IPS DF 6.9 (cell line): Measurements from ENCODE around the gene VSIR.

Experiments
- DNase-seq: peaks from one replicate; pipeline ENCODE4 v3.0.0-alpha.2; 2013; ENCODE audit warnings: low read depth, low spot score
- H3K27ac ChIP-seq: one replicate; pipeline ENCODE4 v1.5.1; 2013; ENCODE audit warnings: low read length, control low read depth
- H3K27me3 ChIP-seq: 2 replicates; pipeline ENCODE4 v1.6.1; 2013; ENCODE audit warnings: mild to moderate bottlenecking, low read length; ENCODE audit not compliant: control insufficient read depth, insufficient read depth
- H3K36me3 ChIP-seq: 2 replicates; pipeline ENCODE4 v1.6.1; 2013; ENCODE audit warnings: low read length; ENCODE audit not compliant: control insufficient read depth, insufficient read depth
- H3K4me1 ChIP-seq: 2 replicates; pipeline ENCODE4 v1.6.1; 2013; ENCODE audit warnings: low read length; ENCODE audit not compliant: control insufficient read depth, insufficient read depth
- H3K4me3 ChIP-seq: 2 replicates; pipeline ENCODE4 v1.5.1; 2013; ENCODE audit warnings: mild to moderate bottlenecking, low read length
- H3K9me3 ChIP-seq: 2 replicates; pipeline ENCODE4 v1.6.1; 2013; ENCODE audit warnings: low read length, inconsistent platforms; ENCODE audit not compliant: control insufficient read depth, insufficient read depth
- WGBS: extraction: QIAGEN DNeasy Blood & Tissue Kit; methylation state at CpG from one replicate; pipeline ENCODE4 v1.1.7; 2013; ENCODE audit warnings: mixed read lengths, missing lambda C conversion rate; ENCODE audit not compliant: insufficient read length, insufficient coverage; 5-methylcytosine and 5-hydroxymethylcytosine counted together

Gene VSIR

DNA sequence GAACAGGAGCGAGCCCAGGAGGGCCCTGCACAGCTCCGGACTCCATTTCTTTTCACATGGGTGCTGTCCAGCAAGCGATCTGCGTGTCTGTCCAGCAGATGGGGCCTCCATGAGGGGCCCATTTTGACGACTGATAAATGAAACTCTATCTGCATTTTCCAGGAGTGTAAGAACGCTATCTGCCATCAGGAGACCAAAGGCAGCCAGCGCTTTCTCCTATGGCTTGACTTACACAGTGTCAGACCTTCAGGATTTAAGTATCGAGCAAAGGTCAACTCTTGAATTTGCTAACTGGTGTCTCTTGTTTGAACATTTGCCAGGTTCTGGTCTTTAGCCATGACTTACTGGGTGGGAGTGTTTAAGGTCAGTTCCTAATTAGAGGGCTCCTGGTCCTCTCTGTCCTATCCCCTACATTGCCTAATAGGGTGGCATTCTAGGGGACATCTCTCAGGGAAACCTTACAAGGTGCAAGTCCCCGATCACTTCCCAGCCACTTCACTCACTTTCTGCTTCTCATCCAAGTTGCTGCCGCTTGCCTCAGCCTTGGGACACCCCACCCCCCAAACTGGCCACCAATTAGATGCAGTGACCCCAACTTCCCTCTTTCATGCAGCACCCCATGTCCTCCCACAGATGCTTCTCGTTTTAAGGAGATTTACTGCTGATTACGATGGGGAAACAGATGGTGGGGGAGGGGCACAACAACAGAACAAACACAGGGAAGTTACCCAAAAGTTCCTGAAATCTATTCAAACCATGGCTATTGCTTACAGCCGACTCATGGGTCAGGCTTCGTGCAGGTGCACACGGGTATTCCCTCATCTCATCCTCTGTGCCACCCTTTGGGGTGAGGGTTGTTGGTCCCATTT is 20.0 kb downstream of the VSIR start:
- no peak for DNase-seq
- no CpG with 5 or more reads among the region's 15 CpGs for WGBS
- no peaks in the 10 kb centered on the region for H3K27me3 ChIP-seq
- no peaks in the 10 kb centered on the region for H3K36me3 ChIP-seq
- no peak overlapping the region for H3K27ac ChIP-seq
- H3K4me1 ChIP-seq, result peaks cover 3% of the 10 kb centered on the region
- H3K4me3 ChIP-seq, result no peak overlapping the region
- H3K9me3 ChIP-seq, result no peaks in the 10 kb centered on the region

DNA sequence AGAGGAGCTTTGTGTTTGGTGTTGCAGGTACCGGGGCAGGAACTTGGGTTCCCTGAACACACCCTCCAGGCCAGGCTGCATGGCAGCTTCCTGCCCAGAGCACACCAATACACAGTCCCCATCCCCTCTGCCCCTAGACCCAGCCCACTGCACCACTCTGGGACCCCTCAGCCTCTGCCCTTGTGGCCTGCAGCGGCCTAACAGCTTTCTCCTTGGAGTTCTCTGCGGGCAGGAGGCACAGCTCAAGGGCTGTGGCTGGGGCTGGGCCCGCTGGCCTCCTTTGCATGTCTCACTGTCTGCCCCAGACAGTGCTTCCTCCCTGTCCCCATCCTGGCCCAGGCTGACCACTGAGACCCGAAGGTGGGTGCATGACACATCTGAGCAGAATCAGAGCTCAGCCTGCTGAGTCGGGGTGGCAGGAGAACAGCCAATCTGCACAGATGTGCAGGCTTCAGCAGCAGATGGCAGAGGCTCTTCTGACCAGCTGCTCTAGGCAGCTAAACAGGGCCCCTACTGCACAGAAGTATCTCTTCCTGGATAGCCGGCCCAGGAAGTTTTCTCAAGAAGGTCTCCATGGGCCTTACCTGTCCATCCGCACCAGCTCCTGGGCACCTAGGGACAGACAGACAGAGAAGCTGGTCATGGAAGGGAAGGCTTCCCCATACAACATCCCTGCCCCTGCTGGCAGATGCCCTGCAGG is 20.8 kb downstream of the VSIR start:
- Histone ChIP-seq H3K27ac (no peak overlapping the region), H3K36me3 (no peaks in the 10 kb centered on the region), H3K4me3 (no peak overlapping the region), H3K9me3 (no peaks in the 10 kb centered on the region), H3K27me3 (no peaks in the 10 kb centered on the region), H3K4me1 (peaks cover 4% of the 10 kb centered on the region)
- no CpG with 5 or more reads among the region's 8 CpGs for WGBS
- no peak for DNase-seq

DNA sequence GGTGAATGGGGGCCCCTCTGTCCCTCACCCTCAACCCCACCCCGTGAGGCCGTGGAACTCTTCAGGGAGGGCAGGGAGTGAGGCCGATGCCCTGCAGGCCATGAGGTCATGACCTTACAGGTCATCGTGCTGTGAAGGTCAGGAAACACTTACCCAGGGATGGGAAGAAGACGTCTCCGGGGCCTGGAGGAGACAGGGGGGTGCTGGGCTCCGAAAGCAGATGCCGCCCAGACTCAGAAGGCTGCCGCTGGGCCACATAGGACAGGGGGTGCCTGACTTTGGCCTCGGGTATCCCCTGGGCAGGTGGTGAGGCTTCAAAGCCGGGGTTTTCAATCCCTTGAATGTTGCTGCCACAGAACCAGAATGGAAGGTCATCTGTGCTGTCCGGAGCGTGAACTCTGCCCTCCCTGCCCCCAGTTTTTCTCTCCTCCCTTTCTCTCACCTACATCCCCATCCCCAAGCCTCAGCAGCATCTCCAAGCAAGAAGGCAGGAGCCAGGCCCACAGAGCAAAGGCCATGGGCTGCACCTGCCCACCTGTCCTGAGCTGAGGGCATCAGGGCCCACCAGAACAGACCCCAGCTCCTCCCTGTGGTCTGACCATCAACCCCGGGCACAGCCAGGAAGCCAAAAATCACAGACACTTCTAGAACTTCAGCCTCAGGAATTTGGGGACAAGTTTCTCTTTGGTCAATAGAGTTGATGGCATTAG is 21.6 kb downstream of the VSIR start:
- DNase-seq, result no peak
- Histone ChIP-seq H3K36me3 (no peaks in the 10 kb centered on the region), H3K27ac (no peak overlapping the region), H3K27me3 (no peaks in the 10 kb centered on the region), H3K4me3 (no peak overlapping the region), H3K9me3 (no peaks in the 10 kb centered on the region), H3K4me1 (peaks cover 4% of the 10 kb centered on the region)
- no CpG with 5 or more reads among the region's 14 CpGs for WGBS

DNA sequence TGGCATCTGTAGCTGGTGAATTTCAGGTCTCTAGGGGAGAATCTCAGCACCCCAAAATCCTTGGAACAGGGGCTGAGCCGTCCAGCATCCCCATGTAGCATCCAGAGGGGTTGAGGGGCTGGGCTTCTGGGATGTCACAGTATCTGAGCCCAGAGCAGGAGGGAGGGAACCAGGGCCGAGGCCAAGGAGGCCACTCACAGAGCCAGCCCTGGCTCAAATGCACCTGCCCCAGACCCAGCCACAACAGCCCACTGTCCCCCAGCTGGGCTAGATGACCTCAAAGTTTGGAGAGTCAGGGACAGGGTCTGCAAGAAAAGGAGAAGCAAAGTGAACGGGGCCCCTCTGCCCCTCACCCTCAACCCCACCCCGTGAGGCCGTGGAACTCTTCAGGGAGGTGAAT is 22.3 kb downstream of the VSIR start:
- Histone ChIP-seq H3K27me3 (no peaks in the 10 kb centered on the region), H3K9me3 (no peaks in the 10 kb centered on the region), H3K4me3 (no peak overlapping the region), H3K36me3 (no peaks in the 10 kb centered on the region), H3K4me1 (peaks cover 4% of the 10 kb centered on the region), H3K27ac (no peak overlapping the region)
- no CpG with 5 or more reads among the region's 5 CpGs for WGBS
- no peak for DNase-seq

DNA sequence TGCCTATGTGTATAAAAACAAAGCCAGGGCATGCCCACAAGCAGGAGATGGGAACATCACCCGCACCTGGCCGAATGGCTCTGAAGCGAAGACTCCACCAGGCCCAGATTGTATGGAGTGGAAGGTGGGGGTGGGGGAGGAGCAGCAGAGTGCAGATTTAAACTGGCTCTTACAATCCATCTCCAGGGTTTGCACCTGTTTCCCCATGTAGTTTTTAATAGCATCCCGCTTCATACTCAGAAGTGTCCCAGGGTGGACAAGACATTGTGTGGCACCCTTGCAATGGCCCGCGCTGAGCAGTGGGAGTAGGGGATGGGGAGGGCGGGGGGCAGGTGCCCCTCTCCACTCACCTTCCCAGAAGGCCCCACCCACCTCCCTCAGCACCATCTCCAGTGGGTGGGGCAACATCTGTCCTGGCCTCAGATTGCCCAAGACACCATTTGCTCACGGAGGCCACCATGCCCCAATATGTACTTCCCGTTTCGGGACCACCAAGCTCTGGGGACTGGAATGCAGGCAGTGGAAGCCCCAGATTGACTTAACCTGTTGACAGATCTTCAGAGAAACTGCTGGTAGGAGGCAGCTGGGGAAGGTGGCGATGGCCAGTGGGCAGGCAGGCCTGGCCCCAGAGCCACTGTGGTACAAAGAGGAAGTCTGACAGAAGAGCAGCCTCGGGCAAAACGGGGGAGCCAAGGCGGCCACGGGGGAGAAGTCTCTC is 23.0 kb downstream of the VSIR start:
- H3K36me3 ChIP-seq, result no peaks in the 10 kb centered on the region
- H3K9me3 ChIP-seq, result no peaks in the 10 kb centered on the region
- H3K4me3 ChIP-seq, result no peak overlapping the region
- no peak for DNase-seq
- WGBS, result no CpG with 5 or more reads among the region's 15 CpGs
- peaks cover 4% of the 10 kb centered on the region for H3K4me1 ChIP-seq
- H3K27ac ChIP-seq, result no peak overlapping the region
- H3K27me3 ChIP-seq, result no peaks in the 10 kb centered on the region

DNA sequence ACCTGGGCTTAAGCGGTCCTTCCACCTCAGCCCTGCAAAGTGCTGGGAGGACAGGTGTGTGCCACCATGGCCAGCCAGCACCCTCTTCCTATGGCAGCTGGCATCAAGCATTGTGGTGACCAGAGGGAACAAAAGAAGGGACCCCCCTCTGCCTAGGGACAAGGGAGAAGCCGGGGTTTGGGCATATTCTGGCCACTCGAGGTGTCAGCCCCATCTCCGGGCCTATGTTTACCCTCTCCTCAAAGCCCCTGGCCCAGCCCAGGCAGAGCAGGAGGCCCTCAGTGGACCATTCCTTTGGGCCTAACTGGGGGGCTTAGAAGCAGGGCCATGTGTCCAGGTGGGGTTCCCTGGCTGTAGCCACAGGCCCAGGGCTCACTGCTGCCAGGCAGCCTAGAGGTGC is 23.9 kb downstream of the VSIR start:
- Histone ChIP-seq H3K27me3 (no peaks in the 10 kb centered on the region), H3K4me3 (no peak overlapping the region), H3K9me3 (no peaks in the 10 kb centered on the region), H3K36me3 (no peaks in the 10 kb centered on the region), H3K4me1 (peaks cover 4% of the 10 kb centered on the region), H3K27ac (no peak overlapping the region)
- DNase-seq, result no peak
- no CpG with 5 or more reads among the region's 4 CpGs for WGBS

DNA sequence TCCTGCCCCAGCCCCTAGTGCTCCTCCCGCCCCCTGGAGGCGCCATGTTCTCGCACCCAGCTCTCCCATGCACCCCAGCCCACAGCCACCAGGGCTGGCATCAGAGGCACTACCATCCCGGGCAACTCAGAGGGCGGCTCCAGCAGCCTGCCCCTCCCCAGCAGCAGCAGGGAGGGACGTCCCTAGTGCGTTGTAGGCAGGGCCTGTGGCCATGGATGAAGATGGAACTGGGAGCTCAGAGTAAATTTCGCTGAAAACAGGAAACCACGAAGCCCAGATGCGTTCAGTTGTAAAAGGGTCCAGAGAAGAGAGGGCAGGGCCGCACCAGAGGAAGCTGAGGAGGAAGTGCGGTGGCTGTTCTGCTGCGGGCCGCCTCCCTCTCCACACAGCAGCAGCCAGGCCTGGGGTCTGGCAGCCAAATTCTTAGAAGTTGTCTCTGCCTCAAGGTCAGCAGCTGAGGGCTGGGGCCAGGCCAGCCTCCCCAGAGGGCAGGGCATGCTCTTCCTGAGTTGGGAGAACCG is 24.6 kb downstream of the VSIR start:
- no peaks in the 10 kb centered on the region for H3K36me3 ChIP-seq
- no peaks in the 10 kb centered on the region for H3K9me3 ChIP-seq
- WGBS, result no CpG with 5 or more reads among the region's 15 CpGs
- no peak overlapping the region for H3K4me3 ChIP-seq
- H3K4me1 ChIP-seq, result peaks cover 4% of the 10 kb centered on the region
- DNase-seq, result no peak
- H3K27ac ChIP-seq, result no peak overlapping the region
- no peaks in the 10 kb centered on the region for H3K27me3 ChIP-seq

DNA sequence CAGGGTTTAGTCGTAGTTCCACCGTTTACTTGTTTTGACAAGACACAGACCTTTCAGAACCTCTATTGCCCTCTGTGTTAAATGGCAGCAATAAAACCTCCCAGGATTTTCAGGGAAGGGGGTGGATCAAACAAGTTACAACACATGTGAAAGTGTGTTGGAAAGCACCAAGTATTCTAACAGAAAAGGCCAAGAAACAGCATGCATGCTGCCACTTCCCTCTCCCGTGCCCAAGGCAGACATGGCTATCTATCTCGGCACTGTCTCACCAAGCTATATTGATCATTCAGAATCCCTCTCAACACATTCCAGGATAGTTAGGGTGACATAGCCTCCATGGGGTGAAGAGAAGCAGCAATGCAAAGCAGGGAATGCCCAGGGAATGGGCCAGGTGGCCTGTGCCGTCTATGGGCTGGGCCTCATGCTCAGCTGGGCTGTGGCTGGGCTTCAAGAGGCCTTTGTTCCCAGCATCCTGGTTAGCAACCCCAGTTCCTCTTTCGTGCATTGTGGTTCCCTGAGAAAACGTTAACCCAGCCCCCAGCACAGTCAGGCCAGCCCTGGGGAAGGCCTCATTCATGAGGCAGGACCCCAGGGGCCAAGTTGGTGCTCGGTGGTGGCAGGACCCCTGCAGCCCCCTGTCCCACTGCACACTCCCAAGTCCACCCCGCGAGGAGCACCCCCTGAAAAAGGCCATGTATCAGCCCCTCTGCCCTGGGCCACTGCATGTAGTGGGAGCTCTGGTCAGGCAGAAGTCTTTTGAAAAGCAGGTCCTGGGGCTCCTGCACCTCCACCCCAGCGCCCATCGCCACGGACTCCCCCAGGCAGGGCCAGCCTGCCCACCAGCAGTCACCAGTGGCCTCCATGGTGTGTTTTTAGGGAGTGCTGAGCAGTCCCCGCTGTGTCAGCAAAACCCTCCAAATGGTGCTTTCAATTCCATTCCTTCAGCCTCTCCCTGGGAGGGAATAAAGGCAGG is 25.5 kb downstream of the VSIR start:
- no peaks in the 10 kb centered on the region for H3K9me3 ChIP-seq
- H3K27ac ChIP-seq, result no peak overlapping the region
- no peak overlapping the region for H3K4me3 ChIP-seq
- H3K4me1 ChIP-seq, result peaks cover 4% of the 10 kb centered on the region
- no peaks in the 10 kb centered on the region for H3K36me3 ChIP-seq
- no CpG with 5 or more reads among the region's 14 CpGs for WGBS
- no peaks in the 10 kb centered on the region for H3K27me3 ChIP-seq
- no peak for DNase-seq

DNA sequence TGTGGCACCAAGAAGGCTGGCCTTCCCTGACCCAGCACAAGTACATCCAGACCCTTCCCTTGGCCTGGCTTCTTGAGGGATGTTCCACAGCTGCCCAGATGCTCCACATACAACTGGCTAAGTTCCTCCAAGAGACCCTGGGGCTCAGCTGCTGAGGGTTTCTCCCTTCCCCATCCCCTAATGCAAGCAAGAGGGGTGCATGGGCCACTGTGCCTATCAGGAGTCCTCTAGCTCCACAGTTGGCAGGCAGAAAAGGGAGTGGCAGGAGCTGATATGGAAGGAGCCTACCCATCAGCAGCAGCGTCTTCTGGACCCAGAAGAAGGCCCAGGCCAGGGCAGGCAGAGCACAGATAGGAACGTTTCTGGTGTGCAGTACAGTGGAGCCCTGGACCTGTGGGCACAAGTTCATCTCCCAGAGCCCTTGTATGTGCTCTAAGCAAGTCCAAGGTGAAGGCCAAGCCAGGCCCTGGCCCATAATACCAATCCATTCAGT is 26.2 kb downstream of the VSIR start:
- no CpG with 5 or more reads among the region's 2 CpGs for WGBS
- Histone ChIP-seq H3K27me3 (no peaks in the 10 kb centered on the region), H3K9me3 (no peaks in the 10 kb centered on the region), H3K4me1 (peaks cover 4% of the 10 kb centered on the region), H3K4me3 (no peak overlapping the region), H3K27ac (no peak overlapping the region), H3K36me3 (no peaks in the 10 kb centered on the region)
- DNase-seq, result no peak
